ENCODE results near the gene MAPK8IP2.

MAPK8IP2 gene

DNA sequence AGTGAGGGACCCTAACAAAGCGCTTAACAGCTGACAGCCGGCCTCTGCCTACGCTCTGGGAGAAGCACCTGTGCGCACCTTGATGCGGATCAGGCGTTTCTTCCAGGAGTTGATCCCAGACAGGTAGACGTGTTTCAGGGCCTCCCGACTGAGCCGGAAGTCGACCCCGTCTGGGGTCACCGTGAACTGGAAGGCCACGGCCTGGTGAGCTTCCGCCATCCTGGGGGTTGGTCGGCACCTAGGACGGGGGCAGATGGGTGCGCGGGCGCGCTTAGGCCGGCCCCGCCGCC lies 23.0 kb upstream of the MAPK8IP2 start:
- Histone ChIP-seq H4K20me1 (ENCODE audit: low read depth, low read length) (no peaks in the 10 kb centered on the region; the same call in 1 of the 2 replicates), H3K9me3 (ENCODE audit: insufficient read depth, low read length) (no peaks in the 10 kb centered on the region), H3K4me3 (ENCODE audit: insufficient read depth, low read length, poor library complexity, severe bottlenecking) (no peak overlapping the region), H3K36me3 (ENCODE audit: low read length) (no peaks in the 10 kb centered on the region), H3K27me3 (ENCODE audit: low read length) (no peaks in the 10 kb centered on the region), H3K27ac (ENCODE audit: low read depth, low read length) (no peak overlapping the region), H3F3A (ENCODE audit: insufficient read depth) (no peaks in the 10 kb centered on the region), H3K9me2 (replicated peaks; ENCODE audit: insufficient read depth, low read length) (no peaks in the 10 kb centered on the region), H3K79me2 (ENCODE audit: insufficient read depth, low read length) (peaks cover 8% of the 10 kb centered on the region), H3K9ac (ENCODE audit: low read length) (no peak overlapping the region), H3K4me2 (ENCODE audit: low read depth, low read length, poor library complexity, severe bottlenecking) (no peak overlapping the region), H2AFZ (ENCODE audit: low read depth, low read length, severe bottlenecking) (no peak overlapping the region)
- TF ChIP-seq EZH2phosphoT487 (conservative IDR thresholded peaks at IDR 0.05; ENCODE audit: low read length), result no peak
- TF ChIP-seq, protein P1, sequence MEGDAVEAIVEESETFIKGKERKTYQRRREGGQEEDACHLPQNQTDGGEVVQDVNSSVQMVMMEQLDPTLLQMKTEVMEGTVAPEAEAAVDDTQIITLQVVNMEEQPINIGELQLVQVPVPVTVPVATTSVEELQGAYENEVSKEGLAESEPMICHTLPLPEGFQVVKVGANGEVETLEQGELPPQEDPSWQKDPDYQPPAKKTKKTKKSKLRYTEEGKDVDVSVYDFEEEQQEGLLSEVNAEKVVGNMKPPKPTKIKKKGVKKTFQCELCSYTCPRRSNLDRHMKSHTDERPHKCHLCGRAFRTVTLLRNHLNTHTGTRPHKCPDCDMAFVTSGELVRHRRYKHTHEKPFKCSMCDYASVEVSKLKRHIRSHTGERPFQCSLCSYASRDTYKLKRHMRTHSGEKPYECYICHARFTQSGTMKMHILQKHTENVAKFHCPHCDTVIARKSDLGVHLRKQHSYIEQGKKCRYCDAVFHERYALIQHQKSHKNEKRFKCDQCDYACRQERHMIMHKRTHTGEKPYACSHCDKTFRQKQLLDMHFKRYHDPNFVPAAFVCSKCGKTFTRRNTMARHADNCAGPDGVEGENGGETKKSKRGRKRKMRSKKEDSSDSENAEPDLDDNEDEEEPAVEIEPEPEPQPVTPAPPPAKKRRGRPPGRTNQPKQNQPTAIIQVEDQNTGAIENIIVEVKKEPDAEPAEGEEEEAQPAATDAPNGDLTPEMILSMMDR (IDR thresholded peaks at IDR 0.05; ENCODE audit: insufficient read depth, low read length, poor library complexity, severe bottlenecking), result no peak

DNA sequence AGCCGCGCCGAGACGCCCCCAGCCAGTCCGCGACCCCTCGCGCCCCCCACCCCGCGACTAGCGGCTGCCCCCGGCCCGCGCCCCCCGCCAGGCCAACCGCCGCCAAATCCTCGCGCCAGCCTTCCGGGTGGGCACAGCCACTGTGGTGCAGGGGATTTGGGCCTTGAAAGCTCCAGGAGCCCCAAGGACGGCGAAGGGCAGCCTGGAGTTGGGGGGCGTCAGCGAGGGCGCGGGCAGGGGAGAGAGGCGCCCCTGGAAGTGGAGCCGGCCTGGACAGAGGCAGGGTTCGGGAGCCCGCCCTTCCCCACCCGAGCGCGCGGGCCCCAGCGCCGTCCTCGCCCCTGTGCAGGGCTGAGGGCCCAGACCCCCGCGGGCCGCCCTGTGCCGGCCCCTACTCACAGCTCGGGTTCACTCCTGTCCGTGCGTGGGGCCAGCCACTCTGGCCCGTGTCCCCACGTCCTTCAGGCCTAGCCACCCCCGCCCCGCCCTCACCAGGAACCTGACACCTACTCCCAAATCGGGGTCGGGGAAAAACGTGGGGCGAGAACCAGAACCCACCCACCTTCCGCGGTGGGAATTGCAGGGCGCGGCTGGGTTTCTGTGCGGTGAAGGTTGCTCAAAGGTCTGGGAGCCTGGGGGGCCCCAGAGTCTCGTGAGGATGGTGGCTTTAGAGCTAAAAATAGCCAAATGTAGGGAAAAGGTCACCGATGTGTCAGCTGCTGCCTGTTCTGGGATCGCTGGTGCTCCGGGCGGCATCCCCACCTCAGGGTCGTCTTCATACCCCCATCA lies 22.4 kb upstream of the MAPK8IP2 start, which contains the start of gene CPT1B:
TSS of gene CPT1B (minus strand) at position 441 of the 789 bp plus-strand sequence. CDS start 512 bp downstream, outside the sequence.
- Histone ChIP-seq H4K20me1 (ENCODE audit: low read depth, low read length) (no peaks in the 10 kb centered on the region; the same call in 1 of the 2 replicates), H3K36me3 (ENCODE audit: low read length) (no peaks in the 10 kb centered on the region), H3K4me2 (ENCODE audit: low read depth, low read length, poor library complexity, severe bottlenecking) (no peak within 1 kb of the TSS), H3K27me3 (ENCODE audit: low read length) (no peaks in the 10 kb centered on the region), H3K9me3 (ENCODE audit: insufficient read depth, low read length) (no peaks in the 10 kb centered on the region), H3K79me2 (ENCODE audit: insufficient read depth, low read length) (peaks cover 8% of the 10 kb centered on the region), H2AFZ (ENCODE audit: low read depth, low read length, severe bottlenecking) (no peak within 1 kb of the TSS), H3K9ac (ENCODE audit: low read length) (no peak within 1 kb of the TSS), H3F3A (ENCODE audit: insufficient read depth) (no peaks in the 10 kb centered on the region), H3K4me3 (ENCODE audit: insufficient read depth, low read length, poor library complexity, severe bottlenecking) (no peak within 1 kb of the TSS), H3K27ac (ENCODE audit: low read depth, low read length) (no peak within 1 kb of the TSS), H3K9me2 (replicated peaks; ENCODE audit: insufficient read depth, low read length) (no peaks in the 10 kb centered on the region)
- TF ChIP-seq, protein P1 (IDR thresholded peaks at IDR 0.05; ENCODE audit: insufficient read depth, low read length, poor library complexity, severe bottlenecking), result no peak
- no peak for TF ChIP-seq EZH2phosphoT487 (conservative IDR thresholded peaks at IDR 0.05; ENCODE audit: low read length)

DNA sequence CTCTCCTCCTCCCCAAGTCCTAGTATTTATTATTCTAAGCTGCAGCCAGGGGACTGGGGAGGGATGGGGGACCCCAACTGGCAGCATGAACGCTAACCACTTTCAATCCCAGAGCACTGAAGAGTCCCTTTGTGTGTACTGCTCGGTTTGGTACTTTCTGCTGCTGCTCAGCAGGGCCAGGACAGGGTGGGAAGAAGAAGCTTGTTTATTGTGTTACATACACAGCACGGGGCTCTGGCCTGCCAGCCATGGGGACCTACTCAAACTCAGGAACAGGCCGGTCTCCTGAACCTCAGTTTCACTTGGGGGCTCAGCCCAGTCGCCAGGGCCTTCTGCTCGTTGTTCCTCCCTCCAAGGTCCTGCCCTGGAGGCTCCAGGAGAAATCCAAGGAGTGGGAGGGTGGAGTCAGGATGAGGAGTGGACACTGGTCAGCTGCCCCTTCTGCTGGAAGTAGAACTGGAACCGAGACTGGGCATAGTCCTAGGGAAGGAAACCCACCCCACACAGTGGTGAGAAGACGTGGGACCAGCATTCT lies 21.8 kb upstream of the MAPK8IP2 start:
- Histone ChIP-seq H3K9me2 (replicated peaks; ENCODE audit: insufficient read depth, low read length) (no peaks in the 10 kb centered on the region), H3K9ac (ENCODE audit: low read length) (no peak overlapping the region), H4K20me1 (ENCODE audit: low read depth, low read length) (no peaks in the 10 kb centered on the region; the same call in 1 of the 2 replicates), H3K4me3 (ENCODE audit: insufficient read depth, low read length, poor library complexity, severe bottlenecking) (no peak overlapping the region), H3K36me3 (ENCODE audit: low read length) (no peaks in the 10 kb centered on the region), H3K9me3 (ENCODE audit: insufficient read depth, low read length) (no peaks in the 10 kb centered on the region), H3K27me3 (ENCODE audit: low read length) (no peaks in the 10 kb centered on the region), H3K79me2 (ENCODE audit: insufficient read depth, low read length) (peaks cover 8% of the 10 kb centered on the region), H3K4me2 (ENCODE audit: low read depth, low read length, poor library complexity, severe bottlenecking) (no peak overlapping the region), H2AFZ (ENCODE audit: low read depth, low read length, severe bottlenecking) (no peak overlapping the region), H3F3A (ENCODE audit: insufficient read depth) (no peaks in the 10 kb centered on the region), H3K27ac (ENCODE audit: low read depth, low read length) (no peak overlapping the region)
- TF ChIP-seq, protein P1 (IDR thresholded peaks at IDR 0.05; ENCODE audit: insufficient read depth, low read length, poor library complexity, severe bottlenecking), result no peak
